ENCODE data around the gene SLC35B1. TPM values are rescaled to one million over a fixed set of nuclear protein-coding genes. Genes with fewer than 3 reads are reported as not detected.

SLC35B1 gene
- total RNA-seq, 2 experiments from 2014 or later: 51.2 to 51.4 TPM

GRCh38 chr17:49729069-49729468 lies 21.3 kb upstream of the SLC35B1 start:
- H3K9me3 ChIP-seq (ENCODE audit: low read length): no peaks in the 10 kb centered on the region
- peaks cover 19% of the 10 kb centered on the region; the same call in 1 of the 2 replicates for H3K79me2 ChIP-seq (ENCODE audit: insufficient read depth, low read depth, low read length)
- H4K20me1 ChIP-seq (ENCODE audit: insufficient read depth, low read length): no peaks in the 10 kb centered on the region
- no peaks in the 10 kb centered on the region for H3K4me1 ChIP-seq (ENCODE audit: insufficient read depth, low read length, poor library complexity, severe bottlenecking)
- CTCF ChIA-PET (ENCODE audit: unreplicated experiment): no interaction called here
- no peaks in the 10 kb centered on the region for H3K9me2 ChIP-seq (ENCODE audit: insufficient read depth, low read length)
- DNase-seq (ENCODE audit: low spot score): no peak
- intact Hi-C loops (cut with micrococcal nuclease; ENCODE audit: unreplicated experiment): no loop called here
- POLR2A ChIA-PET: interaction anchor here (0.6 to 1.8 kb wide), 5 partner anchors 9 to 837 kb away, joined by 3 to 4 read pairs (median 4); partner anchors contain the start of gene ATP5MC1
- no peak overlapping the region for H2AFZ ChIP-seq (ENCODE audit: low read length)
- H3K36me3 ChIP-seq (ENCODE audit: insufficient read depth, low read length): peaks cover 84% of the 10 kb centered on the region
- TF ChIP-seq CTCF (conservative IDR thresholded peaks at IDR 0.05; ENCODE audit: low read length) (no peak), EZH2phosphoT487 (IDR thresholded peaks at IDR 0.05; ENCODE audit: borderline replicate concordance, low read depth, low read length) (no peak)
- no peak overlapping the region for H3K4me3 ChIP-seq (ENCODE audit: low read depth, low read length, poor library complexity, severe bottlenecking)
- no peak overlapping the region for H3K4me2 ChIP-seq (ENCODE audit: low read length)
- H3K27ac ChIP-seq (ENCODE audit: low read depth, low read length, poor library complexity, severe bottlenecking): no peak overlapping the region
- BruUV-seq (replicated peaks): no TSS peak

- H3K27ac ChIP-seq (ENCODE audit: low read depth, low read length, poor library complexity, severe bottlenecking): no peak overlapping the region
- ChIA-PET POLR2A (interaction anchor here (1.0 to 1.8 kb wide), 4 partner anchors 10 to 36 kb away, joined by 3 to 4 read pairs (median 4); no protein-coding TSS in a partner anchor), CTCF (ENCODE audit: unreplicated experiment) (no interaction called here)
- no peak overlapping the region for H3K4me2 ChIP-seq (ENCODE audit: low read length)
- DNase-seq (ENCODE audit: low spot score): no peak
- intact Hi-C loops (cut with micrococcal nuclease; ENCODE audit: unreplicated experiment): no loop called here
- H3K4me1 ChIP-seq (ENCODE audit: insufficient read depth, low read length, poor library complexity, severe bottlenecking): no peaks in the 10 kb centered on the region
- H2AFZ ChIP-seq (ENCODE audit: low read length): no peak overlapping the region
- peaks cover 90% of the 10 kb centered on the region for H3K36me3 ChIP-seq (ENCODE audit: insufficient read depth, low read length)
- no peak for TF ChIP-seq CTCF (conservative IDR thresholded peaks at IDR 0.05; ENCODE audit: low read length)
- no peaks in the 10 kb centered on the region for H3K9me3 ChIP-seq (ENCODE audit: low read length)
- no peak overlapping the region for H3K4me3 ChIP-seq (ENCODE audit: low read depth, low read length, poor library complexity, severe bottlenecking)
- no TSS peak for BruUV-seq (replicated peaks)
- no peaks in the 10 kb centered on the region; the same call in 1 of the 2 replicates for H4K20me1 ChIP-seq (ENCODE audit: insufficient read depth, low read length)
- H3K79me2 ChIP-seq (ENCODE audit: insufficient read depth, low read depth, low read length): peaks cover 14% of the 10 kb centered on the region; the same call in 1 of the 2 replicates
- H3K9me2 ChIP-seq (ENCODE audit: insufficient read depth, low read length): no peaks in the 10 kb centered on the region
These were observed 20.7 kb upstream of the SLC35B1 start for GRCh38 chr17:49728425-49728824.

- Histone ChIP-seq H3K79me2 (ENCODE audit: insufficient read depth, low read depth, low read length) (peaks cover 4% of the 10 kb centered on the region; the same call in 1 of the 2 replicates), H3K27ac (ENCODE audit: low read depth, low read length, poor library complexity, severe bottlenecking) (no peak overlapping the region), H3K36me3 (ENCODE audit: insufficient read depth, low read length) (peaks cover 92% of the 10 kb centered on the region), H2AFZ (ENCODE audit: low read length) (no peak overlapping the region), H3K4me1 (ENCODE audit: insufficient read depth, low read length, poor library complexity, severe bottlenecking) (no peaks in the 10 kb centered on the region), H3K9me2 (ENCODE audit: insufficient read depth, low read length) (no peaks in the 10 kb centered on the region), H3K9me3 (ENCODE audit: low read length) (no peaks in the 10 kb centered on the region), H4K20me1 (ENCODE audit: insufficient read depth, low read length) (no peaks in the 10 kb centered on the region; the same call in 1 of the 2 replicates), H3K4me3 (ENCODE audit: low read depth, low read length, poor library complexity, severe bottlenecking) (no peak overlapping the region), H3K4me2 (ENCODE audit: low read length) (no peak overlapping the region)
- DNase-seq (ENCODE audit: low spot score): no peak
- intact Hi-C loops (cut with micrococcal nuclease; ENCODE audit: unreplicated experiment): no loop called here
- TF ChIP-seq CTCF (conservative IDR thresholded peaks at IDR 0.05; ENCODE audit: low read length): no peak
- no peak for TF ChIP-seq EZH2phosphoT487 (IDR thresholded peaks at IDR 0.05; ENCODE audit: borderline replicate concordance, low read depth, low read length)
- no TSS peak for BruUV-seq (replicated peaks)
- POLR2A ChIA-PET: interaction anchor here (1.0 kb wide), 1 partner anchor 37 kb away, joined by 5 read pairs; the partner anchor contains the start of gene FAM117A
- CTCF ChIA-PET (ENCODE audit: unreplicated experiment): no interaction called here
These were observed 19.6 kb upstream of the SLC35B1 start for GRCh38 chr17:49727380-49727779.

All from OCI-LY7 (cell line).